Lower leg skin (tissue), 3 donors: Measurements from ENCODE around the gene INHBC.

Experiments
- CTCF ChIP-seq, 3 donors: fragments of 450-650 bp; IDR thresholded peaks; one replicate each; pipeline ENCODE4 v1.5.1; 2016; ENCODE audit warnings: antibody characterized with exemption in 3 of 3, mild to moderate bottlenecking in 3 of 3, moderate library complexity in 2 of 3
- POLR2A ChIP-seq, 2 donors: fragments of 450-650 bp; IDR thresholded peaks; one replicate each; pipeline ENCODE4 v1.6.1; 2016 to 2017; ENCODE audit warnings: antibody characterized with exemption in 2 of 2, mild to moderate bottlenecking in 1 of 2, moderate library complexity in 1 of 2

DNA sequence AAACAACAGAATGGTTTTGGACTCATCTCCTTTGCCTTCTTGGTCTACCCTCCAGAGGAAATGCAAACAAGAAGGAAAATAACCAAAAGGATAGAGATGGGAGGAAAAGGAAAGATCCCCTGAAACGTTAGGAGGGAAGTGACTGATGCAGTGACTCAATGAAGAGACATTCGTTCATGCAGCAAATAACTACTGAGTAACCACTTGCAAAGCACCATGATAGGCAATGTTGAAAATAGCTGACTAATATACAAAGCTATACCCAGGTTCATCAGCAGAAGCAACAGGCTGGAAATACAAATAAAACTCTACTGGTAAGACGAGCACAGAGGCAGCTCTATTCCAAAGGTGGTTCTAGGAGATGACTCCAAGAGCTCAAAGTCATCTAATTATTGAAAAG lies 45.6 kb upstream of the INHBC start:
- TF ChIP-seq CTCF (IDR thresholded peaks at IDR 0.05) (no peak), POLR2A (IDR thresholded peaks at IDR 0.05) (no peak)
